ENCODE results near the gene SPIRE1.
"Not testable (repeated sequence)": the region's sequence is repeated elsewhere in the genome, so short reads cannot be mapped to it uniquely, and the experiment has no call there.

SPIRE1 gene

GRCh38 chr18:12647773-12648172, 10.1 kb downstream of the SPIRE1 start:
- DNase-seq (ENCODE audit: low read depth in 3 of 3, low spot score in 1 of 3): no peak

DNA sequence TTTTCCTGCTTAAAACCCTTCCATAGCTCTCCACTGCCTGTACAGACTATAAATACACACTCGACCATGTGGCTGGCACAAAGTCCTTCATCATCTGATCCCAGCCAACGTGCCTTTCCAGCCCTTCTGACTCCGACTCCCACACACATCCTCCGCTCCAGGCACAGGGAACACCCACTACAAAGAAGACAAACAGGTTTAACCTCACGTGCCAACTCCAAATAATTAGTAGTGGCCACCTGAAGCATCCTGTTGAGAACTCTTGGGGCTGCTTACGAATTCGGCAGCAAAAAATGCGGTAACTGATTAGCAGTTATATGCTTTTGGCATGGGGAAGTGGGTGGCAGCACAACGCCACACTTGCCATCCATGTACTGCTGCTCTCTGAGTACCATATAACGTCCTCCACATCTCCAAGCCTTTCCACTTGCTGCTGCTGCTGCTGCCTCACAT, 12.1 kb downstream of the SPIRE1 start:
- no peak for DNase-seq (ENCODE audit: low read depth in 3 of 3, low spot score in 1 of 3)

DNA sequence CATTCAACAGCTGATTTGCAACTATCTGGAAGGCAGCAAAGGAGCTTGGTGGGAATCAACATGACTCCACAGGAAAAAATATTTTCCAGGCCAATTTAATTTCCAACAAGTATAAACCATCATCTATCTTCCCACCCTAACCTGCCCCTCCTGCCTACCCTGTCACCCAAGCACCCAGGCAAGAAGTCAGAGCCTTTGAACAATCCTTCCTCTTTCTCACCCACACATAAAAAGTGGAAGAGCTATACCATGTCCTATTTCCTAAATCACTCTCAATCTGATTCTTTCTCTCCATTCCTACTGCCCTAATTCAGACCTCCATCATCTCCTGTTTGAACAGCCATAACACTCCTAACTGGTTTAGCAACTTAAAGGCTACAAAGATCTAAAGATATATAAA, 12.7 kb downstream of the SPIRE1 start:
- DNase-seq (ENCODE audit: low read depth in 3 of 3, low spot score in 1 of 3): no peak

DNA sequence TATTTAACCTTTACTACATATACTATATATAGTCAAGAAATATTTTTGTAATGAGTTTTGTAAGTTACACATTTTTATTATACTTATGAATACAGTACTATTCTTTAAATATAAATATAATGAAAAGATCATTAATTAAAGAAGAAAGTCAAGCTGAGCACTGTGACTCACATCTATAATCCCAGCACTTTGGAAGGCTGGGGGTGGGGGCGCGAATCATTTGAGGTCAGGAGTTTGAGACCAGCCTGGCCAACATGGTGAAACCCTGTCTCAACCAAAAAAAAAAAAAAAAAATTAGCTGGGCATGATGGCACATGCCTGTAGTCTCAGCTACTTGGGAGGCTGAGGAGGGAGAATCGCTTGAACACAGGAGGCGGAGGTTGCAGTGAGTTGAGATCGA, 14.2 kb downstream of the SPIRE1 start:
- DNase-seq (ENCODE audit: low read depth in 3 of 3, low spot score in 1 of 3): not testable (repeated sequence)

DNA sequence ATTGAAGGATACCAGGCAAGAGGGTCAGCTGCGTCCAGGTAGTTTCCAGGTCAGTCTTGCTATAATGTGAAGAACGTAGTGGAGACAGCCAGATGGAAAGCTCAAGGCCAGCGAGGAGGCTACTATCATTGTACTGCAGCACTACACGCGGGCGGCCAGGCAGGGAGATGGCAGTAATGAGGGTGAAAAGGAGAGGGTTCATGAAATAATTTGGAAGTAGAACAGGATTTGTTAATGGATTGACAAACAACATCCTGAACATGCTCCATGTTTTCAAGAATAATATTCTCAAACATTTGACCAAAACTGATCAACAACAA, 17.1 kb downstream of the SPIRE1 start:
- DNase-seq (ENCODE audit: low read depth in 3 of 3, low spot score in 1 of 3): no peak

- no peak for DNase-seq (ENCODE audit: low read depth in 3 of 3, low spot score in 1 of 3)
Observed at GRCh38 chr18:12639990-12640880, 17.7 kb downstream of the SPIRE1 start.

GRCh38 chr18:12638644-12639124, 19.2 kb downstream of the SPIRE1 start:
- no peak for DNase-seq (ENCODE audit: low read depth in 3 of 3, low spot score in 1 of 3)

DNA sequence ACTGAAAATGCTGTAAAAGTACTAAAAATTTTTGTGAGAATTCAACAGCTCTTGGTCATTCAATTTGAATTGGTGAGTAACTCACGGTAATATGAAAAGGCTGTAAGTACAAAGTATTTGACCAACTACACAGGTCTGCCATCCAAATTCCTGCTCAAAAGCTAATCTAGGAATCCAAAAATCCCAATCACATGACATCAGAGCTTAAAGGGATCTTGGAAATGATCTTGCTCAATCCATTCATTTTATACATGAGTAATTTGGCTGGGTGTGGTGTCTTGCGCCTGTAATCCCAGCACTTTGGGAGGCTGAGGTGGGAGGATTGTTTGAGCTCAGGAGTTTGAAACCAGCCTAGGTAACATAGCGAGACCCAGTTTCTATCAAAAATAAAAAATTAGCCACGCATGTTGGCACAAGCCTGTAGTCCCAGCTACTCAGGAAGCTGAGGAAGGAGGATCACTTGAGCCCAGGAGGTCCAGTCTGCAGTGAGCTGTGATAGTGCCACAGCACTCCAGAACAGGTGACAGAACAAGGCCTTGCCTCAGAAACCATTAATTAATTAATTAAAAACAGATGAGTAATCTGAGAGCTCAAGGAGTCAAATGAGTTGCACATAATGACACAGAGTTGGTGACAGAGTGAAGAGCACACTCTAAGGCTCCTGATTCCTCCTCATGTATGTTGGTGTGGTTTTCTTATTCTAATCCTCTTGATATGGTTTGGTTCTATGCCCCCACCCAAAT, 19.8 kb downstream of the SPIRE1 start:
- DNase-seq (ENCODE audit: low read depth in 3 of 3, low spot score in 1 of 3): no peak

- DNase-seq (ENCODE audit: low read depth in 3 of 3, low spot score in 1 of 3): no peak
Observed at GRCh38 chr18:12637393-12637792, 20.5 kb downstream of the SPIRE1 start.

DNA sequence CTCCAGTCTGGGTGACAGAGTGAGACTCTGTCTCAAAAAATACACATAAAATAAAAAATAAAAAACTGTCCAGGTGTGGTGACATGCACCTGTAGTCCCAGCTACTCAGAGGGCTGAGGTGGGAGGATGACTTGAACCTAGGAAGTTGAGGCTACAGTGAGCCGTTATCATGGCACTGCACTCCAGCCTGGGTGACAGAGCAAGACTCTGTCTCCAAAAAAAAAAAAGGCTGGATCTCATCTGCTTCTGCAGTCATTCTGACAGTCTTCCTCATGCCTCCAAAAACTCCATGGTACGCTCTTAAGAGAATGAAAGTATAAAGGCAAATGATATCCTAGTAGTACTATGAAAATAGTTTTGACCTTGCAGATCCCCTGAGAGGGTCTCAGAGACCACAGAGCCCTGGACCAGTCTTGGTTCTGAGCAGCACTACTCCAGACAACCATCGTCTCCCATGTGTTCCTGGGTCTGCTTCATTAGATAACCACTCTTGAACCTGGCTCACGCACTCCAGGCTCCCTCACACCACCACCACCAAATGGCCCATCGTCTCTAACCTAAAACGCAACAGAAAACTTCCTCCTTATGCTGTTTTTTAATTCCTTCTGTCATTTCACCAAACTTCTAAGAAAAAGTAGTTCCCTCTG, 26.0 kb downstream of the SPIRE1 start:
- no peak for DNase-seq (ENCODE audit: low read depth in 3 of 3, low spot score in 1 of 3)

DNA sequence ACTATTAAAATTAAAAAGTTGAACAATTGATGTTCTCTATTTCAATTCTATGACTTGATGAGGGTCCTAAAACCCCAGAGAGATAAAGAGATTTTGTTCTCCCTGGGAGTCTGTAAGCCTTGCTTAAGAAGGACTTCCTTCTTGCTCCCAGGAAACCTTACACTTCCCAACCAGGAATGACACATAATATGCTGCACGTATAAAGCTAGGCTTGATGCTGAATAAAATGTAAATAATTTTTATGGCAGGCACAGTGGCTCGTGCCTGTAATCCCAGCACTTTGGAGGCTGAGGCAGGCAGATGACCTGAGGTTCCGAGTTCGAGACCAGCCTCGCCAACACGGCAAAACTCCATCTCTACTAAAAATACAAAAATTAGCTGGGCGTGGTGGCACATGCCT, 27.8 kb downstream of the SPIRE1 start:
- DNase-seq (ENCODE audit: low read depth in 3 of 3, low spot score in 1 of 3): no peak

- DNase-seq (ENCODE audit: low read depth in 3 of 3, low spot score in 1 of 3): no peak
Observed at GRCh38 chr18:12628706-12629702, 28.9 kb downstream of the SPIRE1 start.

DNA sequence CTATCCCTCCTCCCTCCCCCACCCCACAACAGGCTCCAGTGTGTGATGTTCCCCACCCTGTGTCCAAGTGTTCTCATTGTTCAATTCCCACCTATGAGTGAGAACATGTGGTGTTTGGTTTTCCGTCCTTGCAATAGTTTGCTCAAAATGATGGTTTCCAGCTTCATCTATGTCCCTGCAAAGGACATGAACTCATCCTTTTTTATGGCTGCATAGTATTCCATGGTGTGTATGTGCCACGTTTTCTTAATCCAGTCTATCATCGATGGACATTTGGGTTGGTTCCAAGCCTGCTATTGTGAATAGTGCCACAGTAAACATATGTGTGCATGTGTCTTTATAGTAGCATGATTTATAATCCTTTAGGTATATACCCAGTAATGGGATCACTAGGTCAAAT, 30.7 kb downstream of the SPIRE1 start:
- not testable (repeated sequence) for DNase-seq (ENCODE audit: low read depth in 3 of 3, low spot score in 1 of 3)

DNA sequence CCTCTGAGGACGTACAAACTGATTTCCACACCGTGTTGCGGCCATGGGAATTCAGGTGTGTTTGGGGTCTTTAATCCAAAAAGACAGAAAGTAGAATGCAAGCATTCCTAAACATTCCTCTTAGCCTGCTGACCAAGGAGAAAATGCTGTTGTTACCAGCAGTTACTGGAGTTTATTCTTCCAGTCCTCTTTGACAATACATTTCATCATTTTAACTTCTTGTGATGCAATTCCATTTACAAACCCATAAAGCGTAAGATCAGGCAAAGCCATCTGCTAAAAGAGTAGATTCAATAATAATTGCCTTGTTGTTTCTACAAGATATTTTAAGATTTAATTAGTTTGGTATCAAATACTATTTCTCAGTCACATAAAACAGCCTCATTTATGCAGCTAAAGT, 32.7 kb downstream of the SPIRE1 start:
- no peak for DNase-seq (ENCODE audit: low read depth in 3 of 3, low spot score in 1 of 3)

- no peak for DNase-seq (ENCODE audit: low read depth in 3 of 3, low spot score in 1 of 3)
Observed at GRCh38 chr18:12621742-12622306, 36.1 kb downstream of the SPIRE1 start.

- no peak for DNase-seq (ENCODE audit: low read depth in 3 of 3, low spot score in 1 of 3)
Observed at GRCh38 chr18:12615748-12616147, 42.2 kb downstream of the SPIRE1 start.

DNA sequence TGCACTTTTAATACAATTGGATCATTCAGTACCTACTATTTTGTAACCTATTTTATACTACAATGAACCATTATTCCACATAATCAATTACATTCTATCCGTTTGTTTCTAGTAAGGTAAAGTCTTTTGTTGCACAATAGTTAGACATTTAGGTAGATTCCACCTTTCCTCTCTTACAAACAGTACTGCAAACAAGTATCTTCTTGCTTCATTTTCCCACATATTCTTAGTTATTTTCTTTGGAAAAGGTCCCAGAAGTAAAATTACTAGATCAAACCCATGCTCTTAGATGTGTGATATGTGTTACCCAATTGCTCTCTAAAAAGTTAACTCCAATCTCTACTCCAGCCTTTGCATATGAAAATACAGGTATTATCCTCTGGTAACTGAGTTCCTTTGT, 49.6 kb downstream of the SPIRE1 start:
- DNase-seq (ENCODE audit: low read depth in 3 of 3, low spot score in 1 of 3): no peak

GRCh38 chr18:12606592-12607315, 51.2 kb downstream of the SPIRE1 start:
- DNase-seq (ENCODE audit: low read depth in 3 of 3, low spot score in 1 of 3): no peak

DNA sequence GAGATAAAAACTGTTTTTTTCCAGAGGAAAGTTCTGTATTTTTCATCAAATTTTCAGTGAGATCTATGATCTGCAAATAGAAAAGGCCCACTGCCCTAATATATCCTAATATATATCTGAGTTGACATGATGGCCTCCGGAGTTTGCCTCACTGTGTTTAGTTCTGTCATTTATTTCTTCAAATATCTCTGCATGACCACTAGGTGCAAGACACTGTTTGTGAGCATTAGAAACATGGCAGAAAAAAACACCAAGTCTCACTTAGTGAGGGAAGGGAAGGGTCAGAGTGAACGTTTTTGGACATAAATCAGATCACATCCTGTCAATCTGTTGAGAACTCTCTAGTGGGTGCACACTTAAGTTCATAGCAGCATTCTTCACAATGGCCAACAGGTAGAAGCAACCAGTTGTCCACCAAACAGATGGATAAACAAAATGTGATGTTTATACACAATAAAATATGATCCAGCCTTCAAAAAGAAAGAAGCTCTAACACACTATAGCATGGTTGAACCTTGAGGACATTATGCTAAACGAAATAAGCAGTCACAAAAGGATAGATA, 53.4 kb downstream of the SPIRE1 start:
- no peak for DNase-seq (ENCODE audit: low read depth in 3 of 3, low spot score in 1 of 3)
